ENCODE results near the gene TMEM163.

Gene TMEM163

DNA sequence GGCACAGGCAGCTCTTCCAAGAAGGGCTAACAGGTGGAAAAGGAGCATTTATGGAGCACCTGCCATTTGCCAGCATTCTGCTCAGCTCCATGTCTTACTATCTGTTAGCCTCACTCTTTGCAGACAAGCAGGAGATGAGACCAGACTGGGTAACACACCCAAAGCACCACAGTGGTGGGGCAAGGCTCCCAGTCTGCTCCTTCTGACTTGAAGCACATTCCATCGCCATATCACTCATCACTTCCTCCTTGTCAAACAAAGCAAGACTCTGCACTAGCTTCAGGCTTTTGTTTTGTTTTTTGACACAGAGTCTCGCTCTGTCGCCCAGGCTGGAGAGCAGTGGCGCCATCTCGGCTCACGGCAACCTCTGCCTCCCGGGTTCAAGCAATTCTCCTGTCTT is 282.1 kb downstream of the TMEM163 start:
- no peaks in the 10 kb centered on the region for H3K27me3 ChIP-seq (ENCODE audit: control insufficient read depth in 1 of 2, insufficient read depth in 2 of 2, low read length in 2 of 2)
- H3K36me3 ChIP-seq (ENCODE audit: control insufficient read depth in 2 of 2, insufficient read depth in 2 of 2, low read length in 2 of 2): peaks cover 3 to 16% of the 10 kb centered on the region in 2 donors
- H3K4me1 ChIP-seq (ENCODE audit: control insufficient read depth, insufficient read depth, low read length): no peaks in the 10 kb centered on the region
- H3K9me3 ChIP-seq (ENCODE audit: control insufficient read depth in 2 of 2, low read length in 2 of 2): no peaks in the 10 kb centered on the region
- no peak overlapping the region for H3K9ac ChIP-seq (ENCODE audit: low read length in 2 of 2)
- H3K27ac ChIP-seq (ENCODE audit: low read length): no peak overlapping the region
- no peak overlapping the region for H3K4me3 ChIP-seq (ENCODE audit: low read length in 2 of 2)

DNA sequence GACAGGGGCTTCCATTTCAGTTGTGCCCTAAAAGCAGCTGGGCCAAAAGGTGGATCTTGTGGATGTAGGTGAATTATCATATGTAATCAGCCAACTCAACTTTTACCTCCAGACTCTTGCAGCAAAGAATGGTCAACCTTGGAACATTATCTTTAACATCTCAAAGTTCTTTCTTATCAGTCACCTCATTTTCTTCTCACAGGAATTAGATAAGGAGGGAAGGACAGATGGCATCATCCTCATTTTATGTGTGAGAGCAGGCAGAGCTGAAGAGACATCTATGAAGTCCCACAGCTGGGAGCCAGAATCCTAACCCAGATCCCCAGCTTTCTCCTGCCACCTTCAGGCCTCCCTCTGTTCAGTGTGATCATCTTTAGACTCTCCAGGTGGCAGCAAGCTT is 282.9 kb downstream of the TMEM163 start:
- Histone ChIP-seq H3K27me3 (ENCODE audit: control insufficient read depth in 1 of 2, insufficient read depth in 2 of 2, low read length in 2 of 2) (no peaks in the 10 kb centered on the region), H3K36me3 (ENCODE audit: control insufficient read depth in 2 of 2, insufficient read depth in 2 of 2, low read length in 2 of 2) (peaks cover 7 to 16% of the 10 kb centered on the region in 2 donors), H3K4me3 (ENCODE audit: low read length in 2 of 2) (no peak overlapping the region), H3K27ac (ENCODE audit: low read length) (no peak overlapping the region), H3K9me3 (ENCODE audit: control insufficient read depth in 2 of 2, low read length in 2 of 2) (no peaks in the 10 kb centered on the region), H3K9ac (ENCODE audit: low read length in 2 of 2) (no peak overlapping the region), H3K4me1 (ENCODE audit: control insufficient read depth, insufficient read depth, low read length) (no peaks in the 10 kb centered on the region)

DNA sequence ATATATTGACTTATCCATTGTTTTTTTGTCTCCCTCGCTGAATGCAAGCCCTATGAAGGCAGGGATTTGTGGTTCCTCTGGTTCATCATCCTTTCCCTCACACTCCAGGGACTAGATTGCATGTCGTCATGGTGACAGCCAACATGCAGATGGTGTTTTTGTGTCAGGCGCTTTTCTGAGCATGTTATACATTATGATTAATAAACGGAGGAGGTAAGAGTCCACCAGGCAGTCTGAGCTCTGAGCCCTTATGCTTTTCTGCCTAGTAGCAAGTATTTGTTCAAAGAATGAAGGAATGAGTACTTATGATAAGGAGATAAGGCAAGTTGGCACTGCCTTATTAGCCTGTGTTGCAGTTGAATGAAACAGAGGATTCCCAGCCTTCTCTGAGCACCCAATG is 283.3 kb downstream of the TMEM163 start:
- H3K36me3 ChIP-seq (ENCODE audit: control insufficient read depth in 2 of 2, insufficient read depth in 2 of 2, low read length in 2 of 2): peaks cover 7 to 16% of the 10 kb centered on the region in 2 donors

DNA sequence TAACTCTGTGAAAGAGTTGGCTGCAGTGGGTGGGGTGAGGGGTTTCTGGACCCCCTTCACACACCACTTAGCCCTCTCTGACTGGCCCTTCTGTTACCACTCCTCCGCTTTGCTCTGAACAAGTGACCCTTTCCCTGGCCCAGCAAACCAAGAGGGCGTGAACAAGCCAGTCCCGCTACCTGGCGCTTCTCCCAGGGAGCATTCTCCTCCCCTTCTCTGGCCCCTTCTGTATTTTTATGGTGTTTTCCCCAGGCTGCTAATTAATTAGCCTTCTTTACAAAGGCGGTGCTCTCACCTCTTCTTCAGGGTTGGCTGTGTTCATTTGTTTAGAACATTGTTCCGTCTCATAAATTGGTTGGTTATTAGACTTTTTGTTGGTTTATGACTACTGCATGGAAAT is 284.8 kb downstream of the TMEM163 start:
- Histone ChIP-seq H3K36me3 (ENCODE audit: control insufficient read depth in 2 of 2, insufficient read depth in 2 of 2, low read length in 2 of 2) (peaks cover 11 to 15% of the 10 kb centered on the region in 2 donors), H3K27me3 (ENCODE audit: control insufficient read depth in 1 of 2, insufficient read depth in 2 of 2, low read length in 2 of 2) (no peaks in the 10 kb centered on the region), H3K9me3 (ENCODE audit: control insufficient read depth in 2 of 2, low read length in 2 of 2) (no peaks in the 10 kb centered on the region), H3K4me3 (ENCODE audit: low read length in 2 of 2) (no peak overlapping the region), H3K9ac (ENCODE audit: low read length in 2 of 2) (no peak overlapping the region), H3K27ac (ENCODE audit: low read length) (no peak overlapping the region), H3K4me1 (ENCODE audit: control insufficient read depth, insufficient read depth, low read length) (no peaks in the 10 kb centered on the region)

More for the DNA sequence above, 283.3 kb downstream of the TMEM163 start:
- no peak overlapping the region for H3K27ac ChIP-seq (ENCODE audit: low read length)
- H3K4me3 ChIP-seq (ENCODE audit: low read length in 2 of 2): no peak overlapping the region
- no peak overlapping the region for H3K9ac ChIP-seq (ENCODE audit: low read length in 2 of 2)
- H3K4me1 ChIP-seq (ENCODE audit: control insufficient read depth, insufficient read depth, low read length): no peaks in the 10 kb centered on the region
- no peaks in the 10 kb centered on the region for H3K9me3 ChIP-seq (ENCODE audit: control insufficient read depth in 2 of 2, low read length in 2 of 2)
- H3K27me3 ChIP-seq (ENCODE audit: control insufficient read depth in 1 of 2, insufficient read depth in 2 of 2, low read length in 2 of 2): no peaks in the 10 kb centered on the region

DNA sequence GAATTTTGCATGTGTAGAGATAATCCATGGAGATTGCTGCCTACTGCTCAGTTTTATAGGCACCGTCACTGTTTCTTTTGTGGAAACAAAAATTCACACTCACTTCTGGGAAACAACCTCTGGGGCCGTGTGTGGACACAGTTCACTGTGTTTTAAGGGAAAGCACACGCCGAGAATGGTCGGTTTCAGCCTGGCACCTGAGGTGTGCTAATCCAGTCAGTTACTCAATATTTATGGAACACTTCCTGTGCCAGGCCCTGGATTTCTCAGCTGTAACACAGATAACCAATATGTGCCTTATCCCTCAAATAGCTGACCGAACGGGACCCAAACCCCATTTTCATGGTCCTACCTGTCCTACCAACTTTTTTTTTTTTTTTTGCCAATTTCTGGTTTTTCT is 285.3 kb downstream of the TMEM163 start:
- Histone ChIP-seq H3K36me3 (ENCODE audit: control insufficient read depth in 2 of 2, insufficient read depth in 2 of 2, low read length in 2 of 2) (peaks cover 11 to 15% of the 10 kb centered on the region in 2 donors), H3K4me1 (ENCODE audit: control insufficient read depth, insufficient read depth, low read length) (no peaks in the 10 kb centered on the region), H3K9me3 (ENCODE audit: control insufficient read depth in 2 of 2, low read length in 2 of 2) (no peaks in the 10 kb centered on the region), H3K27me3 (ENCODE audit: control insufficient read depth in 1 of 2, insufficient read depth in 2 of 2, low read length in 2 of 2) (no peaks in the 10 kb centered on the region), H3K4me3 (ENCODE audit: low read length in 2 of 2) (no peak overlapping the region), H3K9ac (ENCODE audit: low read length in 2 of 2) (no peak overlapping the region), H3K27ac (ENCODE audit: low read length) (no peak overlapping the region)

DNA sequence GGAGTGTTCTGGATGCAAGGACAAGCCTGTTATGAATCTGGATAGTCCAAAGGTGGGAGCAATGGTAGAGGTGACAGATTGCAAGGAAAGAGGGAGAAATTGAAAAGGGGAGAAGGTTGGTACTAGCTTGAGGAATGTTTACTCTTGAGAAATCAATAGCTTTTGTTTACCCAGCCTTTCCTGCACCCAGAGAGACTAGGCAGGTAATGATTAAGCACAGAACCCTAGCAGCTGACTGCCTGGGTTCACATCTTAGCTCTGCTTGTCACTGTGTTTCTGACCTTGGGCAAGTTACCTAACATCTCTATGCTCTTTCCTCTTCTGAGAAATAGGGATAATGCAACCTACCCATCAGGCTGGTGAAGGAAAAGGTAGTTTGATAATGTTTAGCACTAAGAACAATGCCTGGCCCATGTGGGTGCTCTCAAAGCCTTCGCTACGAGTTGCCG is 286.3 kb downstream of the TMEM163 start:
- Histone ChIP-seq H3K27me3 (ENCODE audit: control insufficient read depth in 1 of 2, insufficient read depth in 2 of 2, low read length in 2 of 2) (no peaks in the 10 kb centered on the region), H3K9ac (ENCODE audit: low read length in 2 of 2) (no peak overlapping the region), H3K4me3 (ENCODE audit: low read length in 2 of 2) (no peak overlapping the region), H3K27ac (ENCODE audit: low read length) (no peak overlapping the region), H3K9me3 (ENCODE audit: control insufficient read depth in 2 of 2, low read length in 2 of 2) (no peaks in the 10 kb centered on the region), H3K4me1 (ENCODE audit: control insufficient read depth, insufficient read depth, low read length) (no peaks in the 10 kb centered on the region), H3K36me3 (ENCODE audit: control insufficient read depth in 2 of 2, insufficient read depth in 2 of 2, low read length in 2 of 2) (peaks cover 16 to 17% of the 10 kb centered on the region in 2 donors)

DNA sequence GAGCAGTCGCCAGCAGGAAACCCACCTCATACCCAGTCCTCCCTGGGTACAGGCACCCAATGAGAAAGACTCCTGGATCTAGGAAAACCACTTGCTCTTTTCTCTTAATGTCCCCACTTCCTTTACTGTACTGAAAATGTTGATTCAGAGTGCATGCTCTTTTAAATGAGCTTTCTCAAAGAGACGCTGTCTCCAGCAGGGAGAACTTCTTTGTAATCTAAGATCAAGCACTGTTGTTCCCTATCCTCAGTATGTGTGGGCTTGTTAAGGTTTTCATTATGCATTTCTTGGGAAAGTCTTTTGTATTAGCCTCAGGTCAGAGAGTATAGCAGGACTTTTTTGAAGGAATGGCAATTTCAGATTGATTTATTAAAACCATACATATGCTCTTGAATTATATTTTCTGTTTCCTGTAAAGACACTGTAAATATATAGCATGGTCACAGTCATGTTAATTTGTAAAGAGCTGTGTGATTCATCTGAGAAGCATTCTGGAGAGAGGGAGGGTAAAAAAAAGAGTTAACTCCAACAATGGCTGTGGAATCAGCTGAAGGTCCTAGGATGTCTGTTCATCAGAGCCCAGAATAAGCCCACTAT is 286.9 kb downstream of the TMEM163 start:
- H3K36me3 ChIP-seq (ENCODE audit: control insufficient read depth in 2 of 2, insufficient read depth in 2 of 2, low read length in 2 of 2): peaks cover 16 to 17% of the 10 kb centered on the region in 2 donors
- no peaks in the 10 kb centered on the region for H3K4me1 ChIP-seq (ENCODE audit: control insufficient read depth, insufficient read depth, low read length)
- H3K9ac ChIP-seq (ENCODE audit: low read length in 2 of 2): no peak overlapping the region
- no peaks in the 10 kb centered on the region for H3K27me3 ChIP-seq (ENCODE audit: control insufficient read depth in 1 of 2, insufficient read depth in 2 of 2, low read length in 2 of 2)
- no peaks in the 10 kb centered on the region for H3K9me3 ChIP-seq (ENCODE audit: control insufficient read depth in 2 of 2, low read length in 2 of 2)
- no peak overlapping the region for H3K4me3 ChIP-seq (ENCODE audit: low read length in 2 of 2)
- no peak overlapping the region for H3K27ac ChIP-seq (ENCODE audit: low read length)

DNA sequence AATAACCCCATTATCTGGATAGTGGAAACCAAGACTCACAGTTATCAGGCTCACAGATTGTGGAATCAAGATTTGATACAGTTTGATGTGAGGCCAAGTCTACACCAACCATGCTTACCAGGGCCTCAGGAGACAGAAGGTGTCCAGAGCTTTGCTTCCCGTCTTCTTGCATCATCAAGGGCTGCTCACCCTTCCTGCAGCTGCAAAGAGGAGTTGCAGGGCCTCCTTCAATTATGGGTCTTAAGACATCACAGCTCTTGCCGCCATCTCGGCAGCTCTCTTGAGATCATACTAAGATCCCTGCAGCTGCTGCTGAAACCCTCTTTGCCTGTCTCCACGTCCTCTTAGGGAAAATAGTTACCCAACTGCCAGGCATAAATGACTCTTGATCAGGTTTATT is 288.9 kb downstream of the TMEM163 start:
- H3K36me3 ChIP-seq (ENCODE audit: control insufficient read depth in 2 of 2, insufficient read depth in 2 of 2, low read length in 2 of 2): peaks cover 11 to 13% of the 10 kb centered on the region in 2 donors
- no peaks in the 10 kb centered on the region for H3K27me3 ChIP-seq (ENCODE audit: control insufficient read depth in 1 of 2, insufficient read depth in 2 of 2, low read length in 2 of 2)
- H3K9me3 ChIP-seq (ENCODE audit: control insufficient read depth in 2 of 2, low read length in 2 of 2): no peaks in the 10 kb centered on the region
- no peaks in the 10 kb centered on the region for H3K4me1 ChIP-seq (ENCODE audit: control insufficient read depth, insufficient read depth, low read length)
- no peak overlapping the region for H3K27ac ChIP-seq (ENCODE audit: low read length)
- H3K4me3 ChIP-seq (ENCODE audit: low read length in 2 of 2): no peak overlapping the region
- no peak overlapping the region for H3K9ac ChIP-seq (ENCODE audit: low read length in 2 of 2)

DNA sequence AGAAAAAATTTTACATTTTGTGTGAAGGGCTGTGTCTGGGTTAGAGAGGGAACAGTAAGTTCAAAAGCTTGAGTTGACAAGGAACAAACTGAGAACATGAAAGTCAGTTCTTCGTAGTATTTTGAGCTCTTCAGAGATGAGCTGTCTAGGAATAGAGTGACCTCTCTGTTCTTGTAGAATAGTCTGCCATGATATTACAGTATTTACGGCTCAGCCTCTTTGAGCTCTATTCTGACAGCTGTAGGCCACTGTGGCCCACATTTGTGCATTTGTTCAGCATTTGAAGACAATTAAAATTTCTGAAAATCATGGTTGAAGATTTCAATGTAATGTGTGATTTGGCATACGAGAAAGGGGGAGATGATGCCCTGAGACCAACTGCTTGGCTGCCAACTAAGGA is 292.1 kb downstream of the TMEM163 start:
- no peaks in the 10 kb centered on the region for H3K9me3 ChIP-seq (ENCODE audit: control insufficient read depth in 2 of 2, low read length in 2 of 2)
- H3K36me3 ChIP-seq (ENCODE audit: control insufficient read depth in 2 of 2, insufficient read depth in 2 of 2, low read length in 2 of 2): peaks cover 11 to 12% of the 10 kb centered on the region in 2 donors
- H3K27me3 ChIP-seq (ENCODE audit: control insufficient read depth in 1 of 2, insufficient read depth in 2 of 2, low read length in 2 of 2): no peaks in the 10 kb centered on the region
- H3K4me1 ChIP-seq (ENCODE audit: control insufficient read depth, insufficient read depth, low read length): no peaks in the 10 kb centered on the region
- H3K27ac ChIP-seq (ENCODE audit: low read length): no peak overlapping the region
- H3K4me3 ChIP-seq (ENCODE audit: low read length in 2 of 2): no peak overlapping the region
- H3K9ac ChIP-seq (ENCODE audit: low read length in 2 of 2): no peak overlapping the region

DNA sequence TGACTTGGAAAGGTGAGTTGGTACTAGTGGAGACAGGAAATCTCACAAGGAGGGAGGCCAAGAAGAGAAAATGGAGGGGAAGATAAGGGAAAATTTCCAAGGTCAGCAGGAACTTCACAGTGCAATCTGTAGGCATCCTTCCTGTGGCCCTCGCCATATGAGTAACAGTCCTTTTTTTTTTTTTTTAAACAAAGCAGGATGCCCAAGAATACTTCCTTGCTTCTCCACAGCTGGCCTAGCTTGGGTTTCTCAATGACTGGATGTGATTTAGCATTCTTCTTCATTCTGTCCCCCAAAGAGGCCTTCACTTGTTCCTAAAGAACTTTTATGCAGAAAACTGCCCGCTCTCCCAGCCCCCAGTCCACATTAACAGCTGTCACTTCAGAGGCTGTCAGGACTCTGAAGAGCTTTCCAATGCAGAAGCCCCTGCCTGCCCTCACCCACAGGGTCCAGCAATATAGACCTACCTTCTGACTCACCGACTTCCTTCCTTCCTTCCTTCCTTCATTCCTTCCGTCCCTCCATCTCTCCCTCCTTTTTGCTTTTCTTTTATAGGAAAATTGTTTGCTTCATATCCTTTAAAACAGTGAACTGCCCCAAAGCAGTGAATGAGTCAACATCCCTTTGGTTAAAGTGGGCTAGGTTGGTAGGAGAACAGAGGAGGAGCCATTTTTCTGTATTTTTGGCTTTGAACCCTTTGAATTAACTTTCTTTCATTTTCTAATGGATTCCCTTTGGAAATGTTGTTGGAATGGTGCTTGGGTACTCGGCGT is 292.9 kb downstream of the TMEM163 start:
- no peaks in the 10 kb centered on the region for H3K4me1 ChIP-seq (ENCODE audit: control insufficient read depth, insufficient read depth, low read length)
- H3K27ac ChIP-seq (ENCODE audit: low read length): no peak overlapping the region
- peaks cover 8 to 11% of the 10 kb centered on the region in 2 donors for H3K36me3 ChIP-seq (ENCODE audit: control insufficient read depth in 2 of 2, insufficient read depth in 2 of 2, low read length in 2 of 2)
- no peak overlapping the region for H3K4me3 ChIP-seq (ENCODE audit: low read length in 2 of 2)
- no peak overlapping the region for H3K9ac ChIP-seq (ENCODE audit: low read length in 2 of 2)
- no peaks in the 10 kb centered on the region for H3K9me3 ChIP-seq (ENCODE audit: control insufficient read depth in 2 of 2, low read length in 2 of 2)
- H3K27me3 ChIP-seq (ENCODE audit: control insufficient read depth in 1 of 2, insufficient read depth in 2 of 2, low read length in 2 of 2): no peaks in the 10 kb centered on the region
